ENCODE data around the gene LACRT.

DNA sequence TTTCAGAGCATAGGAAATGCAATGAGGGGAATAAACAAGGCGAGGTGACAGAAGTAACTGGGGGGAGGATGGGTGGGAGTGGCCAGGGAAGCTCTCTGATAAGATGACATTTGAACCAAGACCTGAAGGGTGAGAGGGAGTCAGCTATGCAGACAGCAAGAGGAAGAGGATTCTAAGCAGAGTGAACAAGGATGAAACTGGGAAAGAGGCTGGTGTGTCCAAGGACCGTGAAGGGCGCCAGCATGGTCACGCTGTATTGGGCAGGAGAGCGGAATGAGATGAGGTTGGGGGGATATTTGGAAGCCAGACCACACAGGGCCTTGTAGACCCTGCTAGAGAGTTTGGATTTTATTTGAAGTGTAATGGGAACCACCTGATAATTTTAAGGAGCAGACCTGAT is 35.7 kb downstream of the LACRT start:
- TF ChIP-seq NCOR1 (IDR thresholded peaks at IDR 0.05; ENCODE audit: borderline replicate concordance, low read length) (no peak), TAF1 (CRISPR knock-in tag; IDR thresholded peaks at IDR 0.05) (no peak), JUN (CRISPR knock-in tag; IDR thresholded peaks at IDR 0.05) (no peak), MEF2D (CRISPR knock-in tag; IDR thresholded peaks at IDR 0.05) (no peak), ZNF292 (CRISPR knock-in tag; IDR thresholded peaks at IDR 0.05; ENCODE audit: borderline replicate concordance, low read depth) (no peak)
- TF ChIP-seq, protein P1, sequence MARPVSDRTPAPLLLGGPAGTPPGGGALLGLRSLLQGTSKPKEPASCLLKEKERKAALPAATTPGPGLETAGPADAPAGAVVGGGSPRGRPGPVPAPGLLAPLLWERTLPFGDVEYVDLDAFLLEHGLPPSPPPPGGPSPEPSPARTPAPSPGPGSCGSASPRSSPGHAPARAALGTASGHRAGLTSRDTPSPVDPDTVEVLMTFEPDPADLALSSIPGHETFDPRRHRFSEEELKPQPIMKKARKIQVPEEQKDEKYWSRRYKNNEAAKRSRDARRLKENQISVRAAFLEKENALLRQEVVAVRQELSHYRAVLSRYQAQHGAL (CRISPR knock-in tag; IDR thresholded peaks at IDR 0.05; ENCODE audit: not compliant biosample characterization): no peak
- TF ChIP-seq, protein P2, sequence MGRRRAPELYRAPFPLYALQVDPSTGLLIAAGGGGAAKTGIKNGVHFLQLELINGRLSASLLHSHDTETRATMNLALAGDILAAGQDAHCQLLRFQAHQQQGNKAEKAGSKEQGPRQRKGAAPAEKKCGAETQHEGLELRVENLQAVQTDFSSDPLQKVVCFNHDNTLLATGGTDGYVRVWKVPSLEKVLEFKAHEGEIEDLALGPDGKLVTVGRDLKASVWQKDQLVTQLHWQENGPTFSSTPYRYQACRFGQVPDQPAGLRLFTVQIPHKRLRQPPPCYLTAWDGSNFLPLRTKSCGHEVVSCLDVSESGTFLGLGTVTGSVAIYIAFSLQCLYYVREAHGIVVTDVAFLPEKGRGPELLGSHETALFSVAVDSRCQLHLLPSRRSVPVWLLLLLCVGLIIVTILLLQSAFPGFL (CRISPR knock-in tag; IDR thresholded peaks at IDR 0.05): no peak
- TF ChIP-seq, protein P3, sequence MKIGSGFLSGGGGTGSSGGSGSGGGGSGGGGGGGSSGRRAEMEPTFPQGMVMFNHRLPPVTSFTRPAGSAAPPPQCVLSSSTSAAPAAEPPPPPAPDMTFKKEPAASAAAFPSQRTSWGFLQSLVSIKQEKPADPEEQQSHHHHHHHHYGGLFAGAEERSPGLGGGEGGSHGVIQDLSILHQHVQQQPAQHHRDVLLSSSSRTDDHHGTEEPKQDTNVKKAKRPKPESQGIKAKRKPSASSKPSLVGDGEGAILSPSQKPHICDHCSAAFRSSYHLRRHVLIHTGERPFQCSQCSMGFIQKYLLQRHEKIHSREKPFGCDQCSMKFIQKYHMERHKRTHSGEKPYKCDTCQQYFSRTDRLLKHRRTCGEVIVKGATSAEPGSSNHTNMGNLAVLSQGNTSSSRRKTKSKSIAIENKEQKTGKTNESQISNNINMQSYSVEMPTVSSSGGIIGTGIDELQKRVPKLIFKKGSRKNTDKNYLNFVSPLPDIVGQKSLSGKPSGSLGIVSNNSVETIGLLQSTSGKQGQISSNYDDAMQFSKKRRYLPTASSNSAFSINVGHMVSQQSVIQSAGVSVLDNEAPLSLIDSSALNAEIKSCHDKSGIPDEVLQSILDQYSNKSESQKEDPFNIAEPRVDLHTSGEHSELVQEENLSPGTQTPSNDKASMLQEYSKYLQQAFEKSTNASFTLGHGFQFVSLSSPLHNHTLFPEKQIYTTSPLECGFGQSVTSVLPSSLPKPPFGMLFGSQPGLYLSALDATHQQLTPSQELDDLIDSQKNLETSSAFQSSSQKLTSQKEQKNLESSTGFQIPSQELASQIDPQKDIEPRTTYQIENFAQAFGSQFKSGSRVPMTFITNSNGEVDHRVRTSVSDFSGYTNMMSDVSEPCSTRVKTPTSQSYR (CRISPR knock-in tag; IDR thresholded peaks at IDR 0.05; ENCODE audit: borderline replicate concordance): no peak
- TF ChIP-seq, protein P4, sequence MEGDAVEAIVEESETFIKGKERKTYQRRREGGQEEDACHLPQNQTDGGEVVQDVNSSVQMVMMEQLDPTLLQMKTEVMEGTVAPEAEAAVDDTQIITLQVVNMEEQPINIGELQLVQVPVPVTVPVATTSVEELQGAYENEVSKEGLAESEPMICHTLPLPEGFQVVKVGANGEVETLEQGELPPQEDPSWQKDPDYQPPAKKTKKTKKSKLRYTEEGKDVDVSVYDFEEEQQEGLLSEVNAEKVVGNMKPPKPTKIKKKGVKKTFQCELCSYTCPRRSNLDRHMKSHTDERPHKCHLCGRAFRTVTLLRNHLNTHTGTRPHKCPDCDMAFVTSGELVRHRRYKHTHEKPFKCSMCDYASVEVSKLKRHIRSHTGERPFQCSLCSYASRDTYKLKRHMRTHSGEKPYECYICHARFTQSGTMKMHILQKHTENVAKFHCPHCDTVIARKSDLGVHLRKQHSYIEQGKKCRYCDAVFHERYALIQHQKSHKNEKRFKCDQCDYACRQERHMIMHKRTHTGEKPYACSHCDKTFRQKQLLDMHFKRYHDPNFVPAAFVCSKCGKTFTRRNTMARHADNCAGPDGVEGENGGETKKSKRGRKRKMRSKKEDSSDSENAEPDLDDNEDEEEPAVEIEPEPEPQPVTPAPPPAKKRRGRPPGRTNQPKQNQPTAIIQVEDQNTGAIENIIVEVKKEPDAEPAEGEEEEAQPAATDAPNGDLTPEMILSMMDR (CRISPR knock-in tag; IDR thresholded peaks at IDR 0.05): no peak
